H1 (cell line): ENCODE results near the gene WDR1. TPM values are rescaled to one million over a fixed set of nuclear protein-coding genes. Genes with fewer than 3 reads are reported as not detected.

Experiments
- CTBP2 ChIP-seq: IDR thresholded peaks from 2 replicates; pipeline ENCODE4 v1.7.0; 2011; ENCODE audit warnings: borderline replicate concordance, mild to moderate bottlenecking, moderate library complexity, mixed read lengths, low read length; ENCODE audit not compliant: insufficient read depth, insufficient read length
- RNF2 ChIP-seq: fragments of 200-900, 300-1000 bp; sonication (generic); IDR thresholded peaks from 2 replicates; pipeline ENCODE4 v1.7.1; 2016; ENCODE audit warnings: borderline replicate concordance, low read depth, mild to moderate bottlenecking, antibody characterized with exemption, low read length; ENCODE audit not compliant: poor library complexity, severe bottlenecking; ENCODE audit errors: missing control alignments
- SIX5 ChIP-seq: IDR thresholded peaks from 2 replicates; pipeline ENCODE4 v1.6.1; 2011; ENCODE audit warnings: mild to moderate bottlenecking, low read depth, low read length
- TEAD4 ChIP-seq: IDR thresholded peaks from 2 replicates; pipeline ENCODE4 v1.6.1; 2012; ENCODE audit warnings: low read depth, low read length, inconsistent platforms, mixed read lengths
- polyA plus RNA-seq, 7 experiments: library from polyadenylated mRNA; depleted of rRNA in 3 of 7; stranded (reverse) in 5 of 7; unstranded in 2 of 7; fragments of >200 nt in 5 of 7; fragments of 200-250 nt in 2 of 7; gene quantifications; 1 replicate in 5 of 7; 2 replicates in 1 of 7; 4 replicates in 1 of 7; pipeline versions ENCODE4 v1.2.1 to v1.2.3, GENCODE V29; 2011 to 2013; ENCODE audit warnings: missing spikeins in 2 of 7, mixed read lengths in 2 of 7
- total RNA-seq: library from RNA; stranded (reverse); fragmentation: NEBNext Ultra II Directional; extraction: Animal tissue kit (Norgen Biotek cat#: 25700); gene quantifications from 2 replicates; pipeline ENCODE4 v1.2.1, GENCODE V29; 2021
- TF ChIP-seq, protein P1 (sequence below): fragments of 300-600 bp; sonication (generic); IDR thresholded peaks from 2 replicates; pipeline ENCODE4 v1.7.1; 2012; ENCODE audit warnings: low read length, moderate library complexity, mild to moderate bottlenecking, inconsistent platforms; ENCODE audit not compliant: insufficient replicate concordance
- TF ChIP-seq, protein P2 (sequence below): IDR thresholded peaks from 2 replicates; pipeline ENCODE4 v1.6.1; 2012; ENCODE audit warnings: inconsistent platforms

Gene WDR1
- total and polyA plus RNA-seq, 2 of the 8 experiments (the other 6 are each of a cell fraction or from before 2014, with no cell fraction given): 315 to 377 TPM

DNA sequence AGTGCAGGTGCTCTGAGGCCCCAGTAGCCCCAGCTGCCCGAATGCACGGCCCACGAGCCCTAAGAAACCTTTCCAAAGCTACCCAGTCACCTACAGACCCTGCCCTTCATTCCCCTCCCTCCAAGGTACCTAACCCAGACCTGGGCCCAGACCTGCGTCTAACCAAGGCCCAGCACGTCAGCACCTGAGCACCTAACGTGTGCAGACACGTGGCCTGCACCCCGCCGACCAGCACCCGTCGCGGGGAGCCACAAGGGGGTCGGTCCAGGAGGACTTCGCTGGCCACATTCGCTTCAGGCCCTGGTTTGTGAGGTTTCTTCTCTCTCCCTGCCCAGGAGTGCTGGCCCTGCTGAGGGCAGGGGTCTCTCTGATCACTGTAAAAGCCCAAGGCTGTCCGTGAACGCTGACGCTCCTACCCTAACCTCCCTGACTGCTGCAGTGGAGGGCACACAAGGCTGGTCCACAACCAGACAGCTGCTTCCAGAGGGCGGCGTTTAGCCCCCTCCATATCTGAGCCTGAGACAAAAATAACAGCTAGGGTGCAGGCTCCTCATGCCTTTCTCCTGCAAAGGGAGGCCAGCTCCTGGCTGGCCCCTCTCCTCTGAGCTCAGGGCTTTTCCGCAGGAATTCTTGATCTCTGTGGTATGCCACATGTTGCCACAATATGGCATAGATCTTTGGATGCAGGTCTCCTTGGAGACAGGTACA is 31.8 kb downstream of the WDR1 start (continued):
- TF ChIP-seq, protein P1, sequence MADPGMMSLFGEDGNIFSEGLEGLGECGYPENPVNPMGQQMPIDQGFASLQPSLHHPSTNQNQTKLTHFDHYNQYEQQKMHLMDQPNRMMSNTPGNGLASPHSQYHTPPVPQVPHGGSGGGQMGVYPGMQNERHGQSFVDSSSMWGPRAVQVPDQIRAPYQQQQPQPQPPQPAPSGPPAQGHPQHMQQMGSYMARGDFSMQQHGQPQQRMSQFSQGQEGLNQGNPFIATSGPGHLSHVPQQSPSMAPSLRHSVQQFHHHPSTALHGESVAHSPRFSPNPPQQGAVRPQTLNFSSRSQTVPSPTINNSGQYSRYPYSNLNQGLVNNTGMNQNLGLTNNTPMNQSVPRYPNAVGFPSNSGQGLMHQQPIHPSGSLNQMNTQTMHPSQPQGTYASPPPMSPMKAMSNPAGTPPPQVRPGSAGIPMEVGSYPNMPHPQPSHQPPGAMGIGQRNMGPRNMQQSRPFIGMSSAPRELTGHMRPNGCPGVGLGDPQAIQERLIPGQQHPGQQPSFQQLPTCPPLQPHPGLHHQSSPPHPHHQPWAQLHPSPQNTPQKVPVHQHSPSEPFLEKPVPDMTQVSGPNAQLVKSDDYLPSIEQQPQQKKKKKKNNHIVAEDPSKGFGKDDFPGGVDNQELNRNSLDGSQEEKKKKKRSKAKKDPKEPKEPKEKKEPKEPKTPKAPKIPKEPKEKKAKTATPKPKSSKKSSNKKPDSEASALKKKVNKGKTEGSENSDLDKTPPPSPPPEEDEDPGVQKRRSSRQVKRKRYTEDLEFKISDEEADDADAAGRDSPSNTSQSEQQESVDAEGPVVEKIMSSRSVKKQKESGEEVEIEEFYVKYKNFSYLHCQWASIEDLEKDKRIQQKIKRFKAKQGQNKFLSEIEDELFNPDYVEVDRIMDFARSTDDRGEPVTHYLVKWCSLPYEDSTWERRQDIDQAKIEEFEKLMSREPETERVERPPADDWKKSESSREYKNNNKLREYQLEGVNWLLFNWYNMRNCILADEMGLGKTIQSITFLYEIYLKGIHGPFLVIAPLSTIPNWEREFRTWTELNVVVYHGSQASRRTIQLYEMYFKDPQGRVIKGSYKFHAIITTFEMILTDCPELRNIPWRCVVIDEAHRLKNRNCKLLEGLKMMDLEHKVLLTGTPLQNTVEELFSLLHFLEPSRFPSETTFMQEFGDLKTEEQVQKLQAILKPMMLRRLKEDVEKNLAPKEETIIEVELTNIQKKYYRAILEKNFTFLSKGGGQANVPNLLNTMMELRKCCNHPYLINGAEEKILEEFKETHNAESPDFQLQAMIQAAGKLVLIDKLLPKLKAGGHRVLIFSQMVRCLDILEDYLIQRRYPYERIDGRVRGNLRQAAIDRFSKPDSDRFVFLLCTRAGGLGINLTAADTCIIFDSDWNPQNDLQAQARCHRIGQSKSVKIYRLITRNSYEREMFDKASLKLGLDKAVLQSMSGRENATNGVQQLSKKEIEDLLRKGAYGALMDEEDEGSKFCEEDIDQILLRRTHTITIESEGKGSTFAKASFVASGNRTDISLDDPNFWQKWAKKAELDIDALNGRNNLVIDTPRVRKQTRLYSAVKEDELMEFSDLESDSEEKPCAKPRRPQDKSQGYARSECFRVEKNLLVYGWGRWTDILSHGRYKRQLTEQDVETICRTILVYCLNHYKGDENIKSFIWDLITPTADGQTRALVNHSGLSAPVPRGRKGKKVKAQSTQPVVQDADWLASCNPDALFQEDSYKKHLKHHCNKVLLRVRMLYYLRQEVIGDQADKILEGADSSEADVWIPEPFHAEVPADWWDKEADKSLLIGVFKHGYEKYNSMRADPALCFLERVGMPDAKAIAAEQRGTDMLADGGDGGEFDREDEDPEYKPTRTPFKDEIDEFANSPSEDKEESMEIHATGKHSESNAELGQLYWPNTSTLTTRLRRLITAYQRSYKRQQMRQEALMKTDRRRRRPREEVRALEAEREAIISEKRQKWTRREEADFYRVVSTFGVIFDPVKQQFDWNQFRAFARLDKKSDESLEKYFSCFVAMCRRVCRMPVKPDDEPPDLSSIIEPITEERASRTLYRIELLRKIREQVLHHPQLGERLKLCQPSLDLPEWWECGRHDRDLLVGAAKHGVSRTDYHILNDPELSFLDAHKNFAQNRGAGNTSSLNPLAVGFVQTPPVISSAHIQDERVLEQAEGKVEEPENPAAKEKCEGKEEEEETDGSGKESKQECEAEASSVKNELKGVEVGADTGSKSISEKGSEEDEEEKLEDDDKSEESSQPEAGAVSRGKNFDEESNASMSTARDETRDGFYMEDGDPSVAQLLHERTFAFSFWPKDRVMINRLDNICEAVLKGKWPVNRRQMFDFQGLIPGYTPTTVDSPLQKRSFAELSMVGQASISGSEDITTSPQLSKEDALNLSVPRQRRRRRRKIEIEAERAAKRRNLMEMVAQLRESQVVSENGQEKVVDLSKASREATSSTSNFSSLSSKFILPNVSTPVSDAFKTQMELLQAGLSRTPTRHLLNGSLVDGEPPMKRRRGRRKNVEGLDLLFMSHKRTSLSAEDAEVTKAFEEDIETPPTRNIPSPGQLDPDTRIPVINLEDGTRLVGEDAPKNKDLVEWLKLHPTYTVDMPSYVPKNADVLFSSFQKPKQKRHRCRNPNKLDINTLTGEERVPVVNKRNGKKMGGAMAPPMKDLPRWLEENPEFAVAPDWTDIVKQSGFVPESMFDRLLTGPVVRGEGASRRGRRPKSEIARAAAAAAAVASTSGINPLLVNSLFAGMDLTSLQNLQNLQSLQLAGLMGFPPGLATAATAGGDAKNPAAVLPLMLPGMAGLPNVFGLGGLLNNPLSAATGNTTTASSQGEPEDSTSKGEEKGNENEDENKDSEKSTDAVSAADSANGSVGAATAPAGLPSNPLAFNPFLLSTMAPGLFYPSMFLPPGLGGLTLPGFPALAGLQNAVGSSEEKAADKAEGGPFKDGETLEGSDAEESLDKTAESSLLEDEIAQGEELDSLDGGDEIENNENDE: no peak
- TF ChIP-seq TEAD4: no peak
- TF ChIP-seq, protein P2, sequence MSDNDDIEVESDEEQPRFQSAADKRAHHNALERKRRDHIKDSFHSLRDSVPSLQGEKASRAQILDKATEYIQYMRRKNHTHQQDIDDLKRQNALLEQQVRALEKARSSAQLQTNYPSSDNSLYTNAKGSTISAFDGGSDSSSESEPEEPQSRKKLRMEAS: no peak
- no peak for TF ChIP-seq SIX5
- TF ChIP-seq CTBP2: no peak
- no peak for TF ChIP-seq RNF2
- TF ChIP-seq, all 59 proteins: peak for 0
